ENCODE results near the gene CDK4.

GRCh38 chr12:57757771-57758170 is 5.7 kb upstream of the CDK4 start:
- TF ChIP-seq POLR2A (IDR thresholded peaks at IDR 0.05; ENCODE audit: low read length) (no peak), GATA1 (IDR thresholded peaks at IDR 0.05; ENCODE audit: low read depth, low read length) (no peak)
